Esophagus squamous epithelium (tissue), 4 donors: ENCODE measurements around the gene CPNE4.

Experiments used
- POLR2A ChIP-seq, 4 donors: fragments of 450-650 bp; IDR thresholded peaks; one replicate each; pipeline ENCODE4 v1.6.1; 2017; ENCODE audit warnings: antibody characterized with exemption in 4 of 4, mild to moderate bottlenecking in 4 of 4, moderate library complexity in 3 of 4
- TF ChIP-seq, protein P1 (sequence below), 6 experiments: fragments of 450-650 bp in 4 of 6; fragments of 200-600 bp in 2 of 6; sonication (generic) in 2 of 6; IDR thresholded peaks; one replicate each; pipeline ENCODE4 v1.5.1; 2016 to 2019; ENCODE audit warnings: antibody characterized with exemption in 6 of 6, mild to moderate bottlenecking in 4 of 6, moderate library complexity in 4 of 6

GRCh38 chr3:132006605-132007204, 28.1 kb downstream of the CPNE4 start:
- TF ChIP-seq, protein P1, sequence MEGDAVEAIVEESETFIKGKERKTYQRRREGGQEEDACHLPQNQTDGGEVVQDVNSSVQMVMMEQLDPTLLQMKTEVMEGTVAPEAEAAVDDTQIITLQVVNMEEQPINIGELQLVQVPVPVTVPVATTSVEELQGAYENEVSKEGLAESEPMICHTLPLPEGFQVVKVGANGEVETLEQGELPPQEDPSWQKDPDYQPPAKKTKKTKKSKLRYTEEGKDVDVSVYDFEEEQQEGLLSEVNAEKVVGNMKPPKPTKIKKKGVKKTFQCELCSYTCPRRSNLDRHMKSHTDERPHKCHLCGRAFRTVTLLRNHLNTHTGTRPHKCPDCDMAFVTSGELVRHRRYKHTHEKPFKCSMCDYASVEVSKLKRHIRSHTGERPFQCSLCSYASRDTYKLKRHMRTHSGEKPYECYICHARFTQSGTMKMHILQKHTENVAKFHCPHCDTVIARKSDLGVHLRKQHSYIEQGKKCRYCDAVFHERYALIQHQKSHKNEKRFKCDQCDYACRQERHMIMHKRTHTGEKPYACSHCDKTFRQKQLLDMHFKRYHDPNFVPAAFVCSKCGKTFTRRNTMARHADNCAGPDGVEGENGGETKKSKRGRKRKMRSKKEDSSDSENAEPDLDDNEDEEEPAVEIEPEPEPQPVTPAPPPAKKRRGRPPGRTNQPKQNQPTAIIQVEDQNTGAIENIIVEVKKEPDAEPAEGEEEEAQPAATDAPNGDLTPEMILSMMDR (IDR thresholded peaks at IDR 0.05) = peak in 2 of 6 experiments; percentile 22 to 55
- no peak for TF ChIP-seq POLR2A (IDR thresholded peaks at IDR 0.05)
